PFSK-1 (cell line): Measurements from ENCODE around the gene DEDD2.

Experiments used
- FOXP2 ChIP-seq: optimal IDR thresholded peaks from 2 replicates; pipeline ENCODE3; 2011; ENCODE audit warnings: borderline replicate concordance, control low read depth, inconsistent platforms; ENCODE audit not compliant: insufficient read depth; ENCODE audit errors: extremely low read length, extremely low read depth
- POLR2AphosphoS5 ChIP-seq: IDR thresholded peaks from 2 replicates; pipeline ENCODE4 v1.6.1; 2012; ENCODE audit warnings: low read depth, mild to moderate bottlenecking, control low read depth, low read length, moderate library complexity
- REST ChIP-seq, 2 experiments: IDR thresholded peaks; 2 replicates each; pipeline versions ENCODE4 v1.6.1 to v1.8.0; 2011 to 2012; ENCODE audit warnings: low read depth in 2 of 2, low read length in 2 of 2, control low read depth in 1 of 2, inconsistent platforms in 1 of 2, mild to moderate bottlenecking in 1 of 2, moderate library complexity in 1 of 2; ENCODE audit not compliant: insufficient read depth in 1 of 2
- SIN3A ChIP-seq: IDR thresholded peaks from 2 replicates; pipeline ENCODE4 v1.6.1; 2012; ENCODE audit warnings: mild to moderate bottlenecking, low read length, moderate library complexity, borderline replicate concordance; ENCODE audit not compliant: insufficient read depth
- TAF1 ChIP-seq: IDR thresholded peaks from 2 replicates; pipeline ENCODE4 v1.6.1; 2012; ENCODE audit warnings: low read length, control low read depth, borderline replicate concordance; ENCODE audit not compliant: insufficient read depth

Gene DEDD2

GRCh38 chr19:42232435-42232834, 15.0 kb upstream of the DEDD2 start:
- no peak for TF ChIP-seq POLR2AphosphoS5
- no peak for TF ChIP-seq FOXP2
- TF ChIP-seq REST (IDR thresholded peaks at IDR 0.05; ENCODE audit: insufficient read depth in 1 of 2, low read depth in 2 of 2, low read length in 2 of 2): no peak
- no peak for TF ChIP-seq TAF1
- TF ChIP-seq SIN3A: no peak

DNA sequence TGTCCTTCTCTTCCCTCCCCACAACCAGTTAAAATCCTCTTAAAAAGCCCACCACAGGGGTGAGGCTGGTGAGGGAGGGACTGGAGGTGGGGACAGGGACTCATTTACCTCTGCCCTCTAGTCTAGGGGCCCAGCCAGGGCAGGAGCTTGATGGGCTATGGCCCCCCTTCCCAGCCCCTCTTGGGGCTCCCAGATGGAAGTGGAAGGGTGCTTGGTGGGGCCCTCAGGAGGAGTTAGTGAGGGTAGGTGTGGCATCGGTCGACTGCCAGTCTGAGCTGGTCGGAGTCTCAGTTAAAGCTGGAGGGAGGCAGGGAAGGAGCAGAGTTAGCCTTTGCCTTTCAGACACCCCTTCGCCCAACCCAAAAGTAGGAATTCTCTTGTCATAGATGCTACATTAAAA, 13.1 kb upstream of the DEDD2 start:
- TF ChIP-seq SIN3A: no peak
- no peak for TF ChIP-seq REST (IDR thresholded peaks at IDR 0.05; ENCODE audit: insufficient read depth in 1 of 2, low read depth in 2 of 2, low read length in 2 of 2)
- no peak for TF ChIP-seq TAF1
- no peak for TF ChIP-seq POLR2AphosphoS5
- no peak for TF ChIP-seq FOXP2

GRCh38 chr19:42229855-42230351, 12.4 kb upstream of the DEDD2 start:
- TF ChIP-seq FOXP2: peak; percentile 20
- TF ChIP-seq REST (IDR thresholded peaks at IDR 0.05; ENCODE audit: insufficient read depth in 1 of 2, low read depth in 2 of 2, low read length in 2 of 2): no peak

DNA sequence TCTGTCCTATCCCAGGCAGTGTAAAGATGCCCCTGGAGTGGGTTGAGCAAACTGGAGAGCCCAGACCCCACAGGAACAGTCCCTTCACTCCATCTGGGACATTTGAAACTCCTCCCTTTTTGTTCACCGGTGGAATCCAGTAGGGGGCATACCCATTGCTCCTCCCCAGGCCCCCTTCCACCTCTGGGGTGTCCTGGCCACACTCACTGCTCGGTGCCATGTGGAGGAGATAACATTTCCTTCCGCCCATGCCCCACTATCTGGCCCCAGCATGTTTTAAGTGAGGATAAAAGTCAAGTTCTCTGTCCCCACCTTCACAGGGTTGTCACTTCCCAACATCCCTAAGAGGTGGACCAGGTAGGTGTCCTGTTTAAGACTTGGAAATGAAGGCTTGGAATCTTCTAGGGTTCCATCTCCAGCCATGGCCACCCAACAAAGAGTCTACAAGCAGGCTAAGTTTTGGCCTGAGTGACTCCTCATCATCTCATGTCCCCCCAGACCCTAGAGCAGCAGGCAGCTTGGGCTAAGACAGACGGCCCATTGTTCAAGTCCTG, 11.9 kb upstream of the DEDD2 start:
- TF ChIP-seq POLR2AphosphoS5: no peak; the same call in none of the 2 replicates
- TF ChIP-seq REST (IDR thresholded peaks at IDR 0.05; ENCODE audit: insufficient read depth in 1 of 2, low read depth in 2 of 2, low read length in 2 of 2): no peak
- TF ChIP-seq TAF1: no peak
- no peak for TF ChIP-seq SIN3A
- TF ChIP-seq FOXP2: no peak

DNA sequence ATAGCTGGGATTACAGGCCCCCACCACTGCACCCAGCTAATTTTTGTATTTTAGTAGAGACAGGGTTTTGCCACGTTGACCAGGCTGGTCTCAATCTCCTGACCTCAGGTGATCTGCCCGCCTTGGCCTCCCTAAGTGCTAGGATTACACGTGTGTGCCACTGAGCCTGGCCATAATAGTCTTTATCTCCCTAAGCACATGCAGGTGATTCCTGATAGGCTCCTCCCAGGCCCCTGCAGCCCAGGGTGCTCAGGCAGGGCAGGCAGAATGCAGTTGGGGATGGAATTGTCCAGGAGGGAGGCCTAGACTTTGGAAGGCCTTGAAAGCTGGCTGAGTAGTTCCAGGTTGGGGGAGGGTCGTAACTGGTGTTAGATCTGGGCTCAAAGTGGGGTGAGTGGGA, 11.2 kb upstream of the DEDD2 start:
- TF ChIP-seq REST (IDR thresholded peaks at IDR 0.05; ENCODE audit: insufficient read depth in 1 of 2, low read depth in 2 of 2, low read length in 2 of 2): no peak
- TF ChIP-seq TAF1: no peak
- TF ChIP-seq FOXP2: no peak
- no peak for TF ChIP-seq POLR2AphosphoS5
- no peak for TF ChIP-seq SIN3A
